Non-pigmented ciliary epithelial cell (primary cell): ENCODE measurements around the gene MBD3L1.

Source experiments
- DNase-seq: peaks from one replicate; pipeline ENCODE4 v3.0.0-alpha.2; 2010; ENCODE audit warnings: low read depth

The MBD3L1 gene

DNA sequence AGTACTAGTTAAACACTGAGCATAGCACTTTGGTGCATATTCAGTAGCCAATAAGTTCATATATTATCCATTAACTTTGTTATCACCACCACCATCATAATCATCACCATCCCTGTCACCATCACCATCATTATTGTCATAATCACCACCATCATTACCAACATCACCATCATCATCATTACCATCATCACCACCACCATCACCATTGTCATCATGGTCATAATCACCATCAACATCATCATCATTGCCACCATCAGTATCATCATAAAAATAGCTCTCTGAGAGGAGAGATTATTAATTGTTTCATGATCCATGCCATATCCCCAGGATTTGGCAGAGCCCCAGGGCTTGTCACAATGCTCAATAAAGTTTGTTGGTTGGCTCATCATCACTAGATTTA lies 49.3 kb downstream of the MBD3L1 start:
- no peak for DNase-seq

DNA sequence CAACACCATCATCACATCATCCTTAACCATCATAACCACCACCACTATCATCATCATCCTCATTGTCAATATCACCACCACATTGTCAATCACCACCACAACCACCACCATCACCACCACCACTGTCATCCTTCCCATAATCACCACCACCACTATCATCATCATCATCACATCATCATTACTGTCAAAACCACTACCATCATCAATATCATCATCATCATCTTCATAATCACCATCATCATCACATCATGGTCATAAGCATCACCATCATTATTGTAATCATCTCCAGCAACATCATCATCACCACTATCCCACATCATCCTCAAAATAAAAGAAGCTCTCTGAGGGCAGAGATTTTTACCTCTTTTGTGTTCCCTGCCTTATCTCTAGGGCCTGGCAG lies 52.2 kb downstream of the MBD3L1 start:
- DNase-seq = no peak

DNA sequence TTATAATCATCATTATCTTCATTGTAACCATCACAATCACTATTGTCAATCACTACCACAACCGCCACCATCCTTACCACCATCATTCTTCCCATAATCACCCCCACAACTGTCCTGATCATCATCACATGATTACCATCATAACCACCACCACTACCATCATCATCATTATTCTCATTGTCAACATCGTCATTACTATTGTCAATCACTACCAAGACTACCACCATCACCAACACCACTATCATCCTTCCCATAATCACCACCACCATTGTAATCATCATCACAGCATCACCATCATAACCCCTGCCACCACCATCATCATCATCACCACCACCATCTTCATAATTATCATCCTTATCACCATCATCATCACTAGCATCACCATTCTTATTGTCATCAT lies 55.2 kb downstream of the MBD3L1 start:
- no peak for DNase-seq

DNA sequence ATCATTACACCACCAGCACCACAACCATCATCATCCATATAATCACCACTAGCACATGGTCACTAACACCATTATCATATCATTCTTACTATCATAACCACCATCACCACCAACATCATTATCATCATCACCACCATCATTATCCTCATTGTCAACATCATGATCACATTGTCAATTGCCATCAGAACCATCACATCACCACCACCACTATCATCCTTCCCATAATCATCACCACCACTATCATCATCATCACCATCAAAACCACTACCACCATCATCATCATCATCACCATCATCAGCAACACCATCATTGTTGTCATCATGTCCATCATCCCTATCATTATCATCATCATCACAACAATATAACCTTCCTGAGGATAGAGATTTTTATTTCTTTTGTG lies 58.1 kb downstream of the MBD3L1 start:
- DNase-seq = no peak
